A673 (cell line): ENCODE data around the gene RRAGC. TPM values are rescaled to one million over a fixed set of nuclear protein-coding genes. Genes with fewer than 3 reads are reported as not detected.

Source experiments
- BruUV-seq: library from RNA; stranded (reverse); fragments of 400-500 nt; replicated peaks from 2 replicates; lab custom pipeline; 2021; lab: Mats Ljungman, UMichigan
- CTCF ChIA-PET: fragments of 300-600 bp; sonication (Branson Sonifier 250); formaldehyde crosslinking; loops from one replicate; lab custom pipeline; 2022; ENCODE audit warnings: antibody characterized with exemption; lab: Charles Lee
- POLR2A ChIA-PET: fragments of 300-600 bp; sonication (Branson Sonifier 250); formaldehyde crosslinking; loops from one replicate; lab custom pipeline; 2022; ENCODE audit warnings: antibody characterized with exemption; ENCODE audit not compliant: low non-redundant PET; lab: Charles Lee
- DNase-seq: peaks from one replicate; pipeline ENCODE4 v3.0.0-alpha.2; 2015; ENCODE audit warnings: low spot score
- H3K27ac ChIP-seq: fragments of 200-600 bp; sonication (generic); 2 replicates; pipeline ENCODE4 v1.5.1; 2016; ENCODE audit warnings: mixed run types, low read depth, mild to moderate bottlenecking, mixed read lengths, antibody characterized with exemption, low read length; ENCODE audit not compliant: poor library complexity, severe bottlenecking
- H3K27me3 ChIP-seq: fragments of 200-600 bp; sonication (generic); replicated peaks from 2 replicates; pipeline ENCODE4 v1.6.1; 2017; ENCODE audit warnings: mixed run types, low read depth, mild to moderate bottlenecking, mixed read lengths, antibody characterized with exemption, low read length; ENCODE audit not compliant: insufficient read depth, poor library complexity
- H3K36me3 ChIP-seq: fragments of 200-600 bp; sonication (generic); 2 replicates; pipeline ENCODE4 v1.6.1; 2016; ENCODE audit warnings: mixed run types, mild to moderate bottlenecking, mixed read lengths, antibody characterized with exemption, low read length; ENCODE audit not compliant: insufficient read depth, poor library complexity, severe bottlenecking
- H3K4me1 ChIP-seq: fragments of 200-600 bp; sonication (generic); 2 replicates; pipeline ENCODE4 v1.6.1; 2017; ENCODE audit warnings: mixed run types, mild to moderate bottlenecking, mixed read lengths, antibody characterized with exemption, low read length; ENCODE audit not compliant: insufficient read depth, poor library complexity, severe bottlenecking
- H3K4me3 ChIP-seq: fragments of 200-600 bp; sonication (generic); 2 replicates; pipeline ENCODE4 v1.5.1; 2016; ENCODE audit warnings: low read depth, mixed run types, mild to moderate bottlenecking, mixed read lengths, low read length; ENCODE audit not compliant: poor library complexity, severe bottlenecking
- H3K9me3 ChIP-seq: fragments of 200-600 bp; sonication (generic); 2 replicates; pipeline ENCODE4 v1.6.1; 2016; ENCODE audit warnings: mixed run types, low read depth, mild to moderate bottlenecking, mixed read lengths, antibody characterized with exemption, low read length; ENCODE audit not compliant: poor library complexity, severe bottlenecking
- EZH2 ChIP-seq: fragments of 200-600 bp; sonication (generic); IDR thresholded peaks from 2 replicates; pipeline ENCODE4 v1.6.1; 2017; ENCODE audit warnings: borderline replicate concordance, low read depth, mild to moderate bottlenecking, mixed read lengths, antibody characterized with exemption, low read length; ENCODE audit not compliant: poor library complexity, severe bottlenecking
- intact Hi-C: fragments of 100-400 bp; cut with micrococcal nuclease; formaldehyde crosslinking; loops from one replicate; pipeline ENCODE4 v1.10.0; 2022; ENCODE audit not compliant: unreplicated experiment
- total RNA-seq: library from RNA; stranded (reverse); gene quantifications from 2 replicates; pipeline ENCODE4 v1.2.3, GENCODE V29; 2021
- TF ChIP-seq, protein P1 (sequence below): fragments of 300-800, 200-600 bp; sonication (generic); conservative IDR thresholded peaks from 2 replicates; pipeline ENCODE4 v1.5.1; 2017; ENCODE audit warnings: low read depth, mild to moderate bottlenecking, antibody characterized with exemption, low read length, moderate library complexity, mixed read lengths

Gene RRAGC
- total RNA-seq, 1 experiment from 2014 or later = 26.0 TPM

DNA sequence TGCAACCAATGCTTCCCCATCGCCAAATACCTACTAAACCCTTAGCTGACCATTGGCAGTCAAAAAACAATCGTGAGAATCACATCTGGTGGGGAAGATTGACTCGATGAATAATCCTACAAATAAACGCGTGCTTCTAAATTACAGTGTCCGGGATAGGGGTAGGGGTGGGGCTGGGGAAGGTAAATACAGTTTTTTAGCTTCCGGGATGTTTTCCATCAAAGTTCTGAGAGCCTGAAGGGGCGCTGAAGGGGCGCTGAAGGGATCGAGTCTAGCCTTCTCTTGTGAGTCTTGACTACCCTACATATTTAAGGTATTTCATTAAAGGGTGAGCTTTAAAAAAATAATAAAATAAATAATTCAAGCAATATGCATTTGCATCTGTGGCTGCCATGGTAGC lies 40.5 kb downstream of the RRAGC start:
- no peak for DNase-seq
- Histone ChIP-seq H3K36me3 (no peaks in the 10 kb centered on the region), H3K27ac (no peak overlapping the region), H3K4me1 (peaks cover 5% of the 10 kb centered on the region), H3K27me3 (no peaks in the 10 kb centered on the region), H3K4me3 (no peak overlapping the region), H3K9me3 (peaks cover 4% of the 10 kb centered on the region)
- TF ChIP-seq, protein P1, sequence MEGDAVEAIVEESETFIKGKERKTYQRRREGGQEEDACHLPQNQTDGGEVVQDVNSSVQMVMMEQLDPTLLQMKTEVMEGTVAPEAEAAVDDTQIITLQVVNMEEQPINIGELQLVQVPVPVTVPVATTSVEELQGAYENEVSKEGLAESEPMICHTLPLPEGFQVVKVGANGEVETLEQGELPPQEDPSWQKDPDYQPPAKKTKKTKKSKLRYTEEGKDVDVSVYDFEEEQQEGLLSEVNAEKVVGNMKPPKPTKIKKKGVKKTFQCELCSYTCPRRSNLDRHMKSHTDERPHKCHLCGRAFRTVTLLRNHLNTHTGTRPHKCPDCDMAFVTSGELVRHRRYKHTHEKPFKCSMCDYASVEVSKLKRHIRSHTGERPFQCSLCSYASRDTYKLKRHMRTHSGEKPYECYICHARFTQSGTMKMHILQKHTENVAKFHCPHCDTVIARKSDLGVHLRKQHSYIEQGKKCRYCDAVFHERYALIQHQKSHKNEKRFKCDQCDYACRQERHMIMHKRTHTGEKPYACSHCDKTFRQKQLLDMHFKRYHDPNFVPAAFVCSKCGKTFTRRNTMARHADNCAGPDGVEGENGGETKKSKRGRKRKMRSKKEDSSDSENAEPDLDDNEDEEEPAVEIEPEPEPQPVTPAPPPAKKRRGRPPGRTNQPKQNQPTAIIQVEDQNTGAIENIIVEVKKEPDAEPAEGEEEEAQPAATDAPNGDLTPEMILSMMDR = no peak
- TF ChIP-seq EZH2 = no peak
- ChIA-PET CTCF (interaction anchor here (0.6 to 1.5 kb wide), 2 partner anchors 210 to 725 kb away, joined by 4 read pairs; no protein-coding TSS in a partner anchor), POLR2A (no interaction called here)
- intact Hi-C loops = loop anchor here (2.0 to 5.0 kb wide), 3 partner anchors 92 to 792 kb away; no protein-coding TSS in a partner anchor
- BruUV-seq = no TSS peak

DNA sequence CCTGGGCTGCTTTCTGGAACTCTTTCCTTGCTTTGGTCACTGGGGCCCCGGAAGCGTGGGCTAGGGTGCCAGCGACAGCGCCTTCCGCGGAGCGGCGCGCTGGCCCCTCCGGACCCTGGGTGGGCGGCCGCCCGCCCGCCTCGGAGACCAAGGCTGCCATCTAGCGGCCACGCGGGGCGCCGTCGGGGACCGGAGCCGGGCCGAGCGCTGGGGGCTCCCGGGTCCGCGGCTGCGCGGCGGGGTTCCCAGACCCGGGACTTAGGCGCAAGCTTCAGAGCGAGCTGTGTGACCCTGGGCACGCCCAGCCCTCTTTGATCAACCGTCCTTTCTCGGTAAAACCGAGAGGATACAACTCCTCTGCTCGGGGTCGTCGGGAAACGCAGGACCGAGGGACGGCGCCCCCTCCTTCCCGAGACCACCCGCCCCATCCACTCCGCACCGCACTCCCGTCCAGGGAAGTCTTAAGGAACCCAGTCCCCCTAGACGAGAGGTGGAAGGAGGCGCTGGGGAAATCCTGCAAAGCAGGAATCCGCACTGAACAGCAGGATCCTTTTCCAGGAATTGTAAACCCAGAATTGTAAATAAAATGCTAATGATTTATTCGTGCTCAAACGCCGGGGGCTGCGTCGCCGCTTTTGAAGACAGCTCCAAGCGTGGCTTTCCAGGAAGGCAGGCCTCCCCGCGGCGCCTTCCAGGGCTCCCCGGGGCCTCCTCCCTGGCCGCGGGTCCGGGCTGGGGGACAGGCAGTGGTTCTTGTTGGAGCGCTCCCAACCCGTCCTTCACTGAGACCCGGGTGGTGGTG lies 41.2 kb downstream of the RRAGC start:
- peak; percentile 75 for DNase-seq
- intact Hi-C loops = loop anchor here (1.0 to 5.0 kb wide), 4 partner anchors 91 to 791 kb away; no protein-coding TSS in a partner anchor
- Histone ChIP-seq H3K4me1 (peaks cover 6% of the 10 kb centered on the region), H3K4me3 (peak overlapping the region; percentile 60), H3K9me3 (peaks cover 4% of the 10 kb centered on the region), H3K27me3 (no peaks in the 10 kb centered on the region), H3K27ac (peak overlapping the region; percentile 63), H3K36me3 (no peaks in the 10 kb centered on the region)
- POLR2A ChIA-PET = interaction anchor here (0.6 kb wide), 1 partner anchor 777 kb away, joined by 6 read pairs; no protein-coding TSS in a partner anchor
- TF ChIP-seq, protein P1 = no peak; the same call in none of the 2 replicates
- TF ChIP-seq EZH2 = no peak
- CTCF ChIA-PET = interaction anchor here (0.6 to 1.5 kb wide), 2 partner anchors 210 to 724 kb away, joined by 4 read pairs; no protein-coding TSS in a partner anchor
- BruUV-seq = no TSS peak

DNA sequence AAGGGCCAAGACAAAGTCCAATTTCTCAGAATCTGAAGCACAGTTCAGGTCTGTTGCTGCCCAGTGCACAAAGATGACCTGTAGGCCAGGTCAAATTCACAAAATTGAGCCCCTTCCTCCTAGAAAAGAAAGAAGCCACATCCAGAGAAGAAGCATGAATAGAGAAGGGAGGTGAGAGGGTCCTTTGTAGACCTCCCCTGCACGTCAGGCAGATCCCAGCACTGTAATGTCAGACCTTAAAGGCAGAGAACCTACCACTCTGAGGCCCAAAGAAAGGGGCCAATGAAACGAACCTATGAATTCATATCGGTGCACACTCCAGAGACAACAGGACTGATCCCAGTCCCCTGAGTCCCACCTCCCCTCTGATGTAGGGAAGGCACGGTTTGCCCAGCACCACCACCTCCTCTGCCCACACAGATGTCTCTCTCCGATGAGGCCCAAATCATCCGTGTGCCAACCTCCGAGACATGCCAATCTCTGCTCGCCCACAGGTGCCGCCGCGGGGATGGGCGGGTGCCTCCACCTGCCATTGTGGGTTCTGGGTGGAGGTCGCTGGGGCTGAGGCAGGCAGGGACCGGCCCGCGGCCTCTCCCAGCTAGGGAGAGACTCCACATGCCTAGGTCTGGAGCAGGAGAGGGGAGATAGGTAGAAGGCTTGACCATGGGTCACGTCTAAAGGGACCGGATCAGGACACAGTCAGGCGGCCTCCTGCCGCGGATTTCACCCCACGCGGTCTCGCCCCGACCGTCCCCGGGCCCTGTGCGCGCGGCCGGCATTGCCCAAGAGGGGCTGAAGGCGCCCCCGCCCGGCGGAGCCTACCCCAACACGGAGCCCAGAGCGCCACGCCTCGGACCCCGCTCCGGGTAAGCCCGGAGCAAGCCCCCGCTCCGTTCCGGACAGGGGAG lies 42.1 kb downstream of the RRAGC start:
- no peak for DNase-seq
- ChIA-PET POLR2A (no interaction called here), CTCF (no interaction called here)
- intact Hi-C loops = loop anchor here (1.0 to 5.0 kb wide), 4 partner anchors 90 to 790 kb away; no protein-coding TSS in a partner anchor
- peaks cover 13% of the 10 kb centered on the region for H3K4me1 ChIP-seq
- no peak for TF ChIP-seq EZH2
- TF ChIP-seq, protein P1 = no peak; the same call in 1 of the 2 replicates
- H3K27ac ChIP-seq = peak overlapping the region; percentile 63
- H3K27me3 ChIP-seq = no peaks in the 10 kb centered on the region
- H3K9me3 ChIP-seq = peaks cover 4% of the 10 kb centered on the region
- H3K4me3 ChIP-seq = peak overlapping the region; percentile 60
- no peaks in the 10 kb centered on the region for H3K36me3 ChIP-seq
- BruUV-seq = no TSS peak
